ENCODE data around the gene ADAMTS13. TPM values are rescaled to one million over a fixed set of nuclear protein-coding genes. Genes with fewer than 3 reads are reported as not detected.
A peak's percentile ranks its signal among the peaks of the same experiment; 100 is the strongest.

The ADAMTS13 gene
- total and polyA plus RNA-seq, 12 donors, result 1.5 to 17.8 (median 3.5) TPM

DNA sequence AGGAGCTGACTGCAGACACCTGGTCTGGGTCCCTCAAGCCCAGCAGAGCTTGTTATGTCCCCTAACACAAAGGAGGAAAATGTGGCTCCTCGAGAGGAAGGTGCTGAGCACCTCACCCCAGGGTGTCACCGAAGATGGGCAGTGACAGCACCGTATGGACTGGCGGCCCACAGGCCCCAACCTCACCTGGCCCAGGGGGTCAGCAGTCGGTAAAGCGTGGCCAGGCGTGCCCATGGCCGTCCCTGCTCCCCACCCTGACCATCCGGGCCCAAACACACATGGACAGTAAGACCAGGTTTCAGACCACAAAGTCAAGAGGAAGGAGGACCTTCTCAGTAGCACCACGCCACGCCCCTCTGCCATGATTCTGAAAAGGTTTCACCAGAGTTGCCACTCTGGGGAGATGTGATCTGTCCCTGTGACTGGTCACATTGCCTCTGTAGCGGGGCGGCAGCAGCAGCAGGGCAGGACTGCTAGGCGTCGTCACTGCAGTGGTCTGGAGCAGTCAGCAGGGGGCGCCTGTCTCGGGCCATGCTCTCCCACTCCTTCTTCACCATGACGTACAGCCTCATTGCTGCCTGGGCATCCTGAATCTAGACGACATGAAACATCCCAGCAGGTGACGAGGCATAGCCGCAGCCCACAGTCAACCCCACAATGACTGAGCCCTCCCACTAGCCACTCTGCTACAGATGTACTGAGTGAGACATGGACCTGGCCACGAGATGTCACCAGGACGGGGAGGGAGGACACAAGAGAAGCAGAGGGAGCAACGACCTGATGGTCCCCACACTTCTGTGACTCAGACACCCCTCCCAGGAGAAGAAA is 15.5 kb upstream of the ADAMTS13 start:
- H3K9me3 ChIP-seq, result no peaks in the 10 kb centered on the region
- TF ChIP-seq, protein P1, sequence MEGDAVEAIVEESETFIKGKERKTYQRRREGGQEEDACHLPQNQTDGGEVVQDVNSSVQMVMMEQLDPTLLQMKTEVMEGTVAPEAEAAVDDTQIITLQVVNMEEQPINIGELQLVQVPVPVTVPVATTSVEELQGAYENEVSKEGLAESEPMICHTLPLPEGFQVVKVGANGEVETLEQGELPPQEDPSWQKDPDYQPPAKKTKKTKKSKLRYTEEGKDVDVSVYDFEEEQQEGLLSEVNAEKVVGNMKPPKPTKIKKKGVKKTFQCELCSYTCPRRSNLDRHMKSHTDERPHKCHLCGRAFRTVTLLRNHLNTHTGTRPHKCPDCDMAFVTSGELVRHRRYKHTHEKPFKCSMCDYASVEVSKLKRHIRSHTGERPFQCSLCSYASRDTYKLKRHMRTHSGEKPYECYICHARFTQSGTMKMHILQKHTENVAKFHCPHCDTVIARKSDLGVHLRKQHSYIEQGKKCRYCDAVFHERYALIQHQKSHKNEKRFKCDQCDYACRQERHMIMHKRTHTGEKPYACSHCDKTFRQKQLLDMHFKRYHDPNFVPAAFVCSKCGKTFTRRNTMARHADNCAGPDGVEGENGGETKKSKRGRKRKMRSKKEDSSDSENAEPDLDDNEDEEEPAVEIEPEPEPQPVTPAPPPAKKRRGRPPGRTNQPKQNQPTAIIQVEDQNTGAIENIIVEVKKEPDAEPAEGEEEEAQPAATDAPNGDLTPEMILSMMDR (IDR thresholded peaks at IDR 0.05), result peak; percentile 79 to 96 (median 92)
- no peak overlapping the region for H3K27ac ChIP-seq
- H3K4me3 ChIP-seq, result no peak overlapping the region
- H3K36me3 ChIP-seq, result peaks cover 0 to 85% (median 40%) of the 10 kb centered on the region in 9 donors
- 54 to 63% methylated on average over 24 of the region's 24 CpGs for WGBS, 2 donors
- H3K27me3 ChIP-seq, result no peaks in the 10 kb centered on the region
- peak; percentile 67 to 75 for DNase-seq
- peak; percentile 63 to 91 (median 82) for ATAC-seq
- intact Hi-C loops (cut with DNase I), result loop anchor here in 9 of 10 donors (1.0 to 10.0 kb wide), 7 partner anchors 78 to 321 kb away; no protein-coding TSS in a partner anchor
- H3K4me1 ChIP-seq, result peaks cover 0 to 13% (median 0%) of the 10 kb centered on the region in 9 donors

- TF ChIP-seq, protein P1 (IDR thresholded peaks at IDR 0.05), result no peak
- Histone ChIP-seq H3K36me3 (peaks cover 0 to 89% (median 53%) of the 10 kb centered on the region in 9 donors), H3K4me3 (no peak overlapping the region), H3K27ac (no peak overlapping the region), H3K9me3 (no peaks in the 10 kb centered on the region), H3K27me3 (no peaks in the 10 kb centered on the region), H3K4me1 (peaks cover 0 to 13% (median 0%) of the 10 kb centered on the region in 9 donors)
- intact Hi-C loops (cut with DNase I), result loop anchor here in 7 of 10 donors (5.0 to 10.0 kb wide), 4 partner anchors 79 to 319 kb away; no protein-coding TSS in a partner anchor
- WGBS, 2 donors, result 79 to 81% methylated on average over 1 of the region's 1 CpG
- ATAC-seq (no peak), DNase-seq (no peak)
Observed at GRCh38 chr9:133408042-133408441, 14.1 kb upstream of the ADAMTS13 start.

- intact Hi-C loops (cut with DNase I), result loop anchor here in 3 of 10 donors (5.0 to 10.0 kb wide), 3 partner anchors 38 to 60 kb away; partner anchors contain the start of genes STKLD1 (in 2 of the 3), SURF4 (in 2 of the 3), CACFD1 (in 1 of the 3) and SURF1 (in 1 of the 3)
- Histone ChIP-seq H3K27ac (no peak overlapping the region), H3K9me3 (no peaks in the 10 kb centered on the region), H3K27me3 (no peaks in the 10 kb centered on the region), H3K4me3 (no peak overlapping the region), H3K4me1 (peaks cover 6 to 35% (median 19%) of the 10 kb centered on the region in 9 donors), H3K36me3 (peaks cover 0 to 62% (median 25%) of the 10 kb centered on the region in 9 donors)
- ATAC-seq, result no peak
- TF ChIP-seq, protein P1 (IDR thresholded peaks at IDR 0.05), result no peak
- WGBS, 2 donors, result 72 to 77% methylated on average over 1 of the region's 1 CpG
- no peak for DNase-seq
Observed at GRCh38 chr9:133415170-133415569, 7.0 kb upstream of the ADAMTS13 start.
